Psoas muscle (tissue), 8 donors: ENCODE measurements around the gene OPRM1. TPM values are rescaled to one million over a fixed set of nuclear protein-coding genes. Genes with fewer than 3 reads are reported as not detected.

Experiments used
- ATAC-seq, 4 donors: fragments of 200-7000 bp; cut with Tn5 transposase; one replicate each; pipeline ENCODE4 v1.9.1; 2020; ENCODE audit warnings: moderate library complexity in 3 of 4, mild to moderate bottlenecking in 2 of 4
- DNase-seq, 2 donors: peaks; one replicate each; pipeline ENCODE4 v3.0.0-alpha.2; 2020
- H3K27ac ChIP-seq: fragments of 200-600 bp; one replicate; pipeline ENCODE4 v1.8.0; 2022
- H3K27me3 ChIP-seq, 3 donors: fragments of 200-600 bp in 1 of 3; one replicate each; pipeline versions ENCODE4 v1.6.1 to v1.8.0; 2013 to 2022; ENCODE audit warnings: low read length in 2 of 3, mild to moderate bottlenecking in 2 of 3, moderate library complexity in 1 of 3; ENCODE audit not compliant: insufficient read depth in 3 of 3
- H3K36me3 ChIP-seq, 2 donors: fragments of 200-600 bp in 1 of 2; one replicate each; pipeline versions ENCODE4 v1.6.1 to v1.8.0; 2013 to 2022; ENCODE audit warnings: low read depth in 1 of 2, mild to moderate bottlenecking in 1 of 2, moderate library complexity in 1 of 2; ENCODE audit not compliant: insufficient read depth in 1 of 2
- H3K4me1 ChIP-seq: fragments of 200-600 bp; one replicate; pipeline ENCODE4 v1.8.0; 2022
- H3K4me3 ChIP-seq: fragments of 200-600 bp; one replicate; pipeline ENCODE4 v1.8.0; 2022; ENCODE audit warnings: mild to moderate bottlenecking
- H3K9me3 ChIP-seq: fragments of 200-600 bp; one replicate; pipeline ENCODE4 v1.8.0; 2022
- CTCF ChIP-seq: fragments of 200-600 bp; IDR thresholded peaks from one replicate; pipeline ENCODE4 v1.8.0; 2022; ENCODE audit warnings: antibody characterized with exemption
- WGBS, 3 donors: extraction: QIAGEN DNeasy Blood & Tissue Kit; methylation state at CpG; one replicate each; pipeline versions ENCODE4 v1.1.6 to v1.1.7; 2013; 5-methylcytosine and 5-hydroxymethylcytosine counted together
- intact Hi-C, 2 donors: fragments of 100-400 bp; cut with DNase I; formaldehyde crosslinking; loops; one replicate each; pipeline versions ENCODE4 v1.11.0 to v1.14.2; 2022
- polyA plus RNA-seq, 3 donors: library from polyadenylated mRNA; stranded (reverse); fragments of 200-250 nt; gene quantifications; one replicate each; pipeline ENCODE4 v1.2.3, GENCODE V29; 2013
- total RNA-seq, 4 donors: library from RNA; stranded (reverse); fragmentation: NEBNext Ultra II Directional in 2 of 4; extraction: Animal tissue kit (Norgen Biotek cat#: 25700) in 2 of 4; gene quantifications; one replicate each; pipeline versions ENCODE4 v1.2.1 to v1.2.4, GENCODE V29; 2021 to 2023
- donor health status: healthy with polysubstance abuse.
- donor health status: DM: no; HTN: no; CAD: no; lungs with moderate emphysema.
- donor health status: Bipolar disorder and iron deficiency.
- donor health status: healthy.
- donor health status: DM: yes; HTN: yes; CAD: no.
- donor health status: DM: no; HTN: no; CAD: no.
- donor health status: DM: no; HTN: no; CAD: no.
- donor health status: DM: yes; HTN: yes; CAD: no.

OPRM1 gene
- total and polyA plus RNA-seq, 7 donors, result not detected

DNA sequence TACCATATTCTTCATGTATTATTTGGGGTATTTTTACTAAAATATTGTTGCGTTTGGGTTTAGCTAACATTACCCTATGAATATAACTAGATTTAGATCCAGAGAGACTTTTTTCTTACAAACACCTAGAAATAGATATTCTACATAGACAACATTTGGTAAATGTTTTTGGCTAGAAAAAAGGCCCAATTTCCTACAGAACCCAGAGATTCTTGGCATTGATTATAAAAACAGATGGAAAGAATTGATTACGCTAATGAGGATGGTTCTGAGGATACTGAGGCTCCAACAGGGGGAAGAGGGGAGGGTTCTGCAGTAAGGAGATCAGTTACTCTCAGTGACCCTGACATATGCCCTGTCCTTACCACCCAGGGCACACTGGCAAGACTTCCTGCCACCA is 194.3 kb downstream of the OPRM1 start:
- TF ChIP-seq CTCF, result no peak
- intact Hi-C loops, result no loop called here
- ATAC-seq, result no peak
- WGBS, 3 donors, result 93 to 98% (median 96%) methylated on average over 2 of the region's 2 CpGs
- Histone ChIP-seq H3K4me1 (no peaks in the 10 kb centered on the region), H3K36me3 (no peaks in the 10 kb centered on the region), H3K27me3 (no peaks in the 10 kb centered on the region), H3K4me3 (no peak overlapping the region), H3K27ac (no peak overlapping the region), H3K9me3 (no peaks in the 10 kb centered on the region)
- DNase-seq, result no peak

- Histone ChIP-seq H3K9me3 (no peaks in the 10 kb centered on the region), H3K36me3 (no peaks in the 10 kb centered on the region), H3K27me3 (no peaks in the 10 kb centered on the region), H3K4me1 (no peaks in the 10 kb centered on the region), H3K27ac (no peak overlapping the region), H3K4me3 (no peak overlapping the region)
- intact Hi-C loops, result no loop called here
- ATAC-seq (no peak), DNase-seq (no peak)
- WGBS, 3 donors, result 84 to 88% (median 84%) methylated on average over 4 of the region's 4 CpGs
- no peak for TF ChIP-seq CTCF
These were observed 195.2 kb downstream of the OPRM1 start for GRCh38 chr6:154234019-154234772.

GRCh38 chr6:154236646-154237301 is 197.7 kb downstream of the OPRM1 start:
- intact Hi-C loops, result no loop called here
- Histone ChIP-seq H3K4me3 (no peak overlapping the region), H3K9me3 (no peaks in the 10 kb centered on the region), H3K36me3 (no peaks in the 10 kb centered on the region), H3K27me3 (no peaks in the 10 kb centered on the region), H3K4me1 (no peaks in the 10 kb centered on the region), H3K27ac (no peak overlapping the region)
- DNase-seq (no peak), ATAC-seq (no peak)
- TF ChIP-seq CTCF, result no peak
- 85 to 91% (median 88%) methylated on average over 4 of the region's 4 CpGs for WGBS, 3 donors

GRCh38 chr6:154238831-154239230 is 199.8 kb downstream of the OPRM1 start:
- Histone ChIP-seq H3K27ac (no peak overlapping the region), H3K36me3 (no peaks in the 10 kb centered on the region), H3K27me3 (peaks cover 0 to 1% (median 0%) of the 10 kb centered on the region in 3 donors), H3K4me3 (no peak overlapping the region), H3K4me1 (no peaks in the 10 kb centered on the region), H3K9me3 (no peaks in the 10 kb centered on the region)
- TF ChIP-seq CTCF, result no peak
- ATAC-seq, result no peak
- intact Hi-C loops, result no loop called here
- 33 to 49% (median 44%) methylated on average over 2 of the region's 2 CpGs for WGBS, 3 donors
- no peak for DNase-seq
